Measurements from ENCODE around the gene RBMS3. TPM values are rescaled to one million over a fixed set of nuclear protein-coding genes. Genes with fewer than 3 reads are reported as not detected.

The RBMS3 gene
- total RNA-seq, 4 donors from 2014 or later: 116 to 171 (median 152) TPM

DNA sequence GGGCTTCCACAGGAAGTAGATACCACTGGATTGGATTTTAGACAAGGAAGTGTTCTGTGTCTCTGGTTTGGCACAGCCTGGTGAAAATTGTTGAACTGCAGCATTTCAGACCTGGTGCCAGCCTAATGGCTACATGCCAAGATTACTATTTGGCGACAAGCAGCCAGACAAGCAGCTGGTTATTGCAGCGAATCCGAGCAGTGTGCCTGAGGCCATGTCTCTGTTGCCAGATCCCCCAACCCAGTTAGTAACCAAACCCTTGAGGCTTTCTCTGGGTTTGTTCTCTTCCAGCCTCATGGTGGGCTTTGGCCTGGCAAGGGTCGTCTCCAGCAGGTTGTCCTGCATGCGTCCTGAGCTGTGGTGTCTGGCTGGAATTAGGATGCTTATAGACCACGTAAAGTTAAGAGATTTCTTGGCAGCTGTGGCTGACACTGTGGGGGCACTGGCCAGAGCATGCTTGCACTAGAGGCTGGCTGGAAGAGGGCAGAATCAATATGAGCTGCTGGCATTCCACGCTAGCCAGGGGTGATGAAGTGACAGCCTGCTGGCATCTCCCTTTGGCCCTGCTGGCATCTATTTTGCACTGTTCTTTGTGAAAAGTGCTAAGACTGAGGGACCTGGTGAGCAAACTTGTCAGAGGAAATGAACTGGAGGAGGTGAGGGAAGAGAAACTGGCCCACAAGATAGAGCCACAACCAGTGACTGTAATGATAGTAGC is 172.6 kb downstream of the RBMS3 start:
- TF ChIP-seq, protein P1, sequence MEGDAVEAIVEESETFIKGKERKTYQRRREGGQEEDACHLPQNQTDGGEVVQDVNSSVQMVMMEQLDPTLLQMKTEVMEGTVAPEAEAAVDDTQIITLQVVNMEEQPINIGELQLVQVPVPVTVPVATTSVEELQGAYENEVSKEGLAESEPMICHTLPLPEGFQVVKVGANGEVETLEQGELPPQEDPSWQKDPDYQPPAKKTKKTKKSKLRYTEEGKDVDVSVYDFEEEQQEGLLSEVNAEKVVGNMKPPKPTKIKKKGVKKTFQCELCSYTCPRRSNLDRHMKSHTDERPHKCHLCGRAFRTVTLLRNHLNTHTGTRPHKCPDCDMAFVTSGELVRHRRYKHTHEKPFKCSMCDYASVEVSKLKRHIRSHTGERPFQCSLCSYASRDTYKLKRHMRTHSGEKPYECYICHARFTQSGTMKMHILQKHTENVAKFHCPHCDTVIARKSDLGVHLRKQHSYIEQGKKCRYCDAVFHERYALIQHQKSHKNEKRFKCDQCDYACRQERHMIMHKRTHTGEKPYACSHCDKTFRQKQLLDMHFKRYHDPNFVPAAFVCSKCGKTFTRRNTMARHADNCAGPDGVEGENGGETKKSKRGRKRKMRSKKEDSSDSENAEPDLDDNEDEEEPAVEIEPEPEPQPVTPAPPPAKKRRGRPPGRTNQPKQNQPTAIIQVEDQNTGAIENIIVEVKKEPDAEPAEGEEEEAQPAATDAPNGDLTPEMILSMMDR (IDR thresholded peaks at IDR 0.05): no peak
- no peak for TF ChIP-seq POLR2A (IDR thresholded peaks at IDR 0.05)
- peak overlapping the region; percentile 59 to 85 (median 79) for H3K27ac ChIP-seq
- peak; percentile 90 to 91 for DNase-seq

DNA sequence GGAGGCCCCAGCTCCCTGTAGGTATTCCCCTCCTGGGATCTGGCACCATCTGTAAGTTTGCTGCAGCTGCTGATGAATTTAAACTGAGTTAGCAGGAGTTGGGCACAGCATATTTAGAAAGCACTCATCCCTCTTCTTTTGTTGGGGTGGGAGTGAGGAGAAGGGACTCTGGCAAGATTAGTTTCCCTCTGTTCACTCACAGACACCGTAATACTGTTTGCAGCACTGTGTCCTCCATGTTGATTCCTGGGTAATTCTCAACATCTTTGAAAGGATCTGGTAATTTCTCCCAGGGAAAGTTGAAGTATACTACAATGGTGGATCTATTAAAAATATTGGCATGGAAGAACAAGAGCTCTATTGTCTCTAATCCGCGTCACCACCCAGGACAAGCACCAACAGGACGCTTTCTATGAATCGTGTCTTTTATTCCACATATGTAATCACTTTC is 173.3 kb downstream of the RBMS3 start:
- no peak overlapping the region for H3K4me3 ChIP-seq (replicated peaks in 1 of 3)
- intact Hi-C loops (cut with DNase I): no loop called here
- no peaks in the 10 kb centered on the region for H3K9me3 ChIP-seq
- no peaks in the 10 kb centered on the region for H3K36me3 ChIP-seq
- TF ChIP-seq, protein P1 (IDR thresholded peaks at IDR 0.05): no peak
- no peak for TF ChIP-seq POLR2A (IDR thresholded peaks at IDR 0.05)
- 90 to 96% methylated on average over 5 of the region's 5 CpGs for WGBS, 2 donors
- H3K27me3 ChIP-seq: no peaks in the 10 kb centered on the region
- H3K27ac ChIP-seq: peak overlapping the region; percentile 59 to 85 (median 79)
- DNase-seq: no peak
- peaks cover 25 to 29% of the 10 kb centered on the region in 2 donors for H3K4me1 ChIP-seq

More for the DNA sequence above, 172.6 kb downstream of the RBMS3 start:
- Histone ChIP-seq H3K27me3 (no peaks in the 10 kb centered on the region), H3K36me3 (no peaks in the 10 kb centered on the region), H3K4me3 (replicated peaks in 1 of 3) (no peak overlapping the region), H3K9me3 (no peaks in the 10 kb centered on the region), H3K4me1 (peaks cover 25 to 29% of the 10 kb centered on the region in 2 donors)
- intact Hi-C loops (cut with DNase I): no loop called here
- WGBS, 2 donors: 30 to 33% methylated on average over 6 to 7 of the region's 7 CpGs

DNA sequence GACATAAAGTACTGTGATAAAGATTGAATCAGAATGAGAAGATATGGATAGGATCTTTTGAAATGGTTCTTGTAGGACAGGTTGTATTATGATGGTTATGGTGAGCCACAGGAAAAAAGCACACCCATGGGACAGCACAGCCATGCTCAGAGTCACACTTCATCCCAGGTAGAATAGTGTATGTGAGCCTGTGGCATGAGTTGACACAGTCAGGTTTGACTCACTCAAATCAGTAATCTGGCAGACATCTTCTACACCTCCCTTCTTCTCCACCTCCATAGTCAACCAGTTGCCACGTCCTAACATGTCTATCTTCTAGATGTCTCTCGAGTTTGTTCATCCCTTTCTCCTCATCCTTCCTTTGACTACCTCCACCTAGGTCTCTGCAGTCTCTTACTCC is 176.0 kb downstream of the RBMS3 start:
- H3K27ac ChIP-seq: no peak overlapping the region
- H3K36me3 ChIP-seq: no peaks in the 10 kb centered on the region
- H3K27me3 ChIP-seq: no peaks in the 10 kb centered on the region
- no peaks in the 10 kb centered on the region for H3K9me3 ChIP-seq
- H3K4me3 ChIP-seq (replicated peaks in 1 of 3): no peak overlapping the region
- intact Hi-C loops (cut with DNase I): no loop called here
- no peak for DNase-seq
- TF ChIP-seq, protein P1 (IDR thresholded peaks at IDR 0.05): no peak
- TF ChIP-seq POLR2A (IDR thresholded peaks at IDR 0.05): no peak
- WGBS, 2 donors: 92 to 99% methylated on average over 2 of the region's 2 CpGs
- H3K4me1 ChIP-seq: peaks cover 25 to 26% of the 10 kb centered on the region in 2 donors

DNA sequence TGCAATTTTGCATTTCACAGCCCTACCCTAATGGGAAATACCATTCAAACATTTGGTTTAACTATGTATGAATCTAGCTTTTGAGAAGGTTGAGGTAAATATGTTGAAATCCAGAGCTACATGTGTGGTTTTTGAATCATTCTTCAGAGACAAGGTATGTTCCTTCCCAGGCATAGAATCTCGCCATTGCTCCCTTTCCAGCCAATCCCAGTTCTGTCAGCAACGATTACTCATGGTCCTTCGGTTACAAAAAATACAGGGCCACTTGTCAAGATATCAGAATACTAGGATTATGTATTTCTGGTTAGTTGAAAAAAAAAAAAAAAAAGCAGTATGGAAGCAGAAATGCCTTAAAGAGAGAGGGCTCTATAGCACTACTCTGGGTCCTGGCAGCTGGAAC is 182.4 kb downstream of the RBMS3 start:
- intact Hi-C loops (cut with DNase I): no loop called here
- no peaks in the 10 kb centered on the region for H3K9me3 ChIP-seq
- TF ChIP-seq, protein P1 (IDR thresholded peaks at IDR 0.05): no peak
- no peak for TF ChIP-seq POLR2A (IDR thresholded peaks at IDR 0.05)
- H3K36me3 ChIP-seq: no peaks in the 10 kb centered on the region
- peaks cover 13 to 24% of the 10 kb centered on the region in 2 donors for H3K4me1 ChIP-seq
- WGBS, 2 donors: 94 to 96% methylated on average over 3 of the region's 3 CpGs
- no peak overlapping the region for H3K27ac ChIP-seq
- H3K4me3 ChIP-seq (replicated peaks in 1 of 3): no peak overlapping the region
- H3K27me3 ChIP-seq: no peaks in the 10 kb centered on the region
- DNase-seq: no peak

DNA sequence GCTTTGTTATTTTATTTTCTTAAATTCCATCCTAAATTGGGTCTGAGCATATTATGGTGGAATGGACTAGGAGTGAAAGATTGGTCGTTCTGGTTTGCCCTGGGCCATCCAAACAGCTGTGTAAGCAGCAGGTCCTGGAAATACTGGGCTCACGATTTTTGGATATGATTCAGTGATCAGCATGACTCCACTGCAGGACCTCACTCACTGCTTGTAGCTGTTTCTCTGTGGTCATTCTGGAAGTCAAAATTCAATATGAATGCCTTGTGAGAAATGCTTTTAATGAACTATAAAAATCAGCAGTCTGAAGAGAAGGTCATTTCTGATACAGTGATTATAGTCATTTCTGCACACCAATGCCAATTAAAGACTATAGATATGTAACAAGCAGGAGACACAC is 185.0 kb downstream of the RBMS3 start:
- TF ChIP-seq, protein P1 (IDR thresholded peaks at IDR 0.05): no peak
- TF ChIP-seq POLR2A (IDR thresholded peaks at IDR 0.05): no peak
- Histone ChIP-seq H3K36me3 (no peaks in the 10 kb centered on the region), H3K4me1 (peaks cover 19 to 29% of the 10 kb centered on the region in 2 donors), H3K9me3 (no peaks in the 10 kb centered on the region), H3K27me3 (no peaks in the 10 kb centered on the region), H3K4me3 (replicated peaks in 1 of 3) (no peak overlapping the region), H3K27ac (peak overlapping the region; percentile 19 to 65 (median 60))
- intact Hi-C loops (cut with DNase I): no loop called here
- WGBS, 2 donors: 13 to 25% methylated on average over 2 of the region's 2 CpGs
- peak; percentile 30 to 45 for DNase-seq

All from thyroid gland (tissue), 4 donors.